Measurements from ENCODE around the gene BLOC1S6. TPM values are rescaled to one million over a fixed set of nuclear protein-coding genes. Genes with fewer than 3 reads are reported as not detected.

Gene BLOC1S6
- total RNA-seq, 1 experiment from 2014 or later: 28.7 TPM

- peak overlapping the region; percentile 100 for H3K27ac Mint-ChIP-seq
- DNase-seq (ENCODE audit: low spot score) (no peak), ATAC-seq (no peak)
- H3K4me1 Mint-ChIP-seq: peaks cover 19% of the 10 kb centered on the region
- ChIA-PET CTCF (interaction anchor here (2.1 to 4.5 kb wide), 2 partner anchors 14 to 23 kb away, joined by 6 to 55 read pairs; no protein-coding TSS in a partner anchor), POLR2A (interaction anchor here (0.6 to 3.4 kb wide), 3 partner anchors 14 to 186 kb away, joined by 4 to 24 read pairs (median 11); a partner anchor contains a TSS)
- no peaks in the 10 kb centered on the region for H3K27me3 Mint-ChIP-seq (ENCODE audit: low read depth)
- H3K4me3 Mint-ChIP-seq: peak overlapping the region; percentile 98
- TF ChIP-seq ZNF281 (CRISPR knock-in tag; IDR thresholded peaks at IDR 0.05) (no peak), CREM (CRISPR knock-in tag; IDR thresholded peaks at IDR 0.05) (no peak), NFATC4 (CRISPR knock-in tag; IDR thresholded peaks at IDR 0.05) (no peak), EMX1 (CRISPR knock-in tag; IDR thresholded peaks at IDR 0.05) (no peak), ZNF416 (CRISPR knock-in tag; IDR thresholded peaks at IDR 0.05) (no peak), ZNF532 (CRISPR knock-in tag; IDR thresholded peaks at IDR 0.05; ENCODE audit: borderline replicate concordance) (no peak), JAZF1 (CRISPR knock-in tag; IDR thresholded peaks at IDR 0.05) (no peak), ARID4B (CRISPR knock-in tag; IDR thresholded peaks at IDR 0.05; ENCODE audit: borderline replicate concordance) (no peak), MYBL2 (CRISPR knock-in tag; IDR thresholded peaks at IDR 0.05) (no peak), ZNF512 (CRISPR knock-in tag; IDR thresholded peaks at IDR 0.05; ENCODE audit: borderline replicate concordance) (no peak), NR1H2 (CRISPR knock-in tag; IDR thresholded peaks at IDR 0.05) (no peak), FOXP1 (CRISPR knock-in tag; IDR thresholded peaks at IDR 0.05; ENCODE audit: borderline replicate concordance) (no peak), ATF2 (CRISPR knock-in tag; IDR thresholded peaks at IDR 0.05; ENCODE audit: borderline replicate concordance, low read depth) (no peak), OVOL2 (CRISPR knock-in tag; IDR thresholded peaks at IDR 0.05; ENCODE audit: borderline replicate concordance) (no peak), IRF1 (CRISPR knock-in tag; IDR thresholded peaks at IDR 0.05) (no peak), ZBTB43 (CRISPR knock-in tag; IDR thresholded peaks at IDR 0.05) (no peak)
- H3K9me3 Mint-ChIP-seq: no peaks in the 10 kb centered on the region
- H3K36me3 Mint-ChIP-seq: no peaks in the 10 kb centered on the region
These were observed 1.2 kb downstream of the BLOC1S6 start for GRCh38 chr15:45588219-45588875.

Data from WTC11 (cell line).